PC-9 (cell line): ENCODE measurements around the gene ADRA1B.

Experiments used
- EZH2 ChIP-seq: fragments of 200-600 bp; sonication (generic); IDR thresholded peaks from 2 replicates; pipeline ENCODE4 v1.8.0; 2017; ENCODE audit warnings: antibody characterized with exemption, low read depth
- TF ChIP-seq, protein P1 (sequence below): fragments of 200-600 bp; sonication (generic); conservative IDR thresholded peaks from 2 replicates; pipeline ENCODE4 v1.6.1; 2017; ENCODE audit warnings: mixed run types, antibody characterized with exemption, mild to moderate bottlenecking, moderate library complexity

DNA sequence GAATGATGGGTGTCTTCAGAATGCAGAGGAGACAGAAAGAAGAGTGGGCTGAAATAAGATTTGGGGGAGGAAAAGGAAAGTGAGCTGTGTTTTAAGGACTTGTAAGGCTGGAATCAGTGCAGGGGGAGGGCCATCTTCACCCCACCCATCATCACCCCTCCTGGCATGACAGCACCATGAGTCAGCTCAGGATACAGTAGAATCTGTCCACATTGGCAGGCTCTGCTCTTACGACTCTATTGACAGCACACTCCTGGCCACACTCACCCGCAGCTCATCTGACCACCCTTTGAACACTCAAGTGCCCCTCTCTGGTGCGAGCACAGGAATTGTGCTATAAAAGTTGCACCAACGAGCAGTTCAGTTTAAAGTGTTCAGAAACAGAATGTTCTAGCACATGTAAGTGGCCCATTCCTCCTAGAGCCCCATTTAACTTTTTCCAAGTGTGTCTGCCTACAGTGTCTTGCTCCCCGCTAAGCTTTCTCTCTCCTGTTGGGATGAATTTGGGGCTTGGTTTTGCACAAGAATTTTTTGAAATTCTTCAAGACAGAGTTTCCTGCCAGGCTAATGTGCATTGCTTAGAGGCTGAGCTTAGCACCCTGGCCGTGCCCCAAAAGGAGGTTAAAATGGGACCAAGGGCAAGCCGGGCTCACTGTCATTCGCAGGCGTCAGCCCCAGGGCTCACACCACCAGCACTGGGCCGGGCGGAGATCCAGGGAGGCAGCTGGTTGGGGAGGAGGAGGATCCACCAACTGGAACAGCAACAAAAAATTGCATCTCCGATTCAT is 12.0 kb downstream of the ADRA1B start:
- TF ChIP-seq, protein P1, sequence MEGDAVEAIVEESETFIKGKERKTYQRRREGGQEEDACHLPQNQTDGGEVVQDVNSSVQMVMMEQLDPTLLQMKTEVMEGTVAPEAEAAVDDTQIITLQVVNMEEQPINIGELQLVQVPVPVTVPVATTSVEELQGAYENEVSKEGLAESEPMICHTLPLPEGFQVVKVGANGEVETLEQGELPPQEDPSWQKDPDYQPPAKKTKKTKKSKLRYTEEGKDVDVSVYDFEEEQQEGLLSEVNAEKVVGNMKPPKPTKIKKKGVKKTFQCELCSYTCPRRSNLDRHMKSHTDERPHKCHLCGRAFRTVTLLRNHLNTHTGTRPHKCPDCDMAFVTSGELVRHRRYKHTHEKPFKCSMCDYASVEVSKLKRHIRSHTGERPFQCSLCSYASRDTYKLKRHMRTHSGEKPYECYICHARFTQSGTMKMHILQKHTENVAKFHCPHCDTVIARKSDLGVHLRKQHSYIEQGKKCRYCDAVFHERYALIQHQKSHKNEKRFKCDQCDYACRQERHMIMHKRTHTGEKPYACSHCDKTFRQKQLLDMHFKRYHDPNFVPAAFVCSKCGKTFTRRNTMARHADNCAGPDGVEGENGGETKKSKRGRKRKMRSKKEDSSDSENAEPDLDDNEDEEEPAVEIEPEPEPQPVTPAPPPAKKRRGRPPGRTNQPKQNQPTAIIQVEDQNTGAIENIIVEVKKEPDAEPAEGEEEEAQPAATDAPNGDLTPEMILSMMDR = no peak
- TF ChIP-seq EZH2 = no peak
